GM19467 (cell line): Measurements from ENCODE around the gene C2orf72.
"Not testable (repeated sequence)": the region's sequence is repeated elsewhere in the genome, so short reads cannot be mapped to it uniquely, and the experiment has no call there.

Experiments used
- ATAC-seq: cut with Tn5 transposase; IDR thresholded peaks from one replicate; pipeline ENCODE4 v1.9.1; 2021; ENCODE audit warnings: mild to moderate bottlenecking, moderate library complexity; ENCODE audit not compliant: unreplicated experiment

C2orf72 gene

GRCh38 chr2:231037202-231037730 is at the start of gene C2orf72:
C2orf72 (plus strand) TSS chr2:231037523; CDS start chr2:231037566, 43 bp downstream.
- ATAC-seq = no peak

GRCh38 chr2:230989731-230990130 is 47.6 kb upstream of the C2orf72 start:
- no peak for ATAC-seq

- no peak for ATAC-seq
Observed at GRCh38 chr2:230990131-230990898, 47.0 kb upstream of the C2orf72 start.

- ATAC-seq = no peak
Observed at GRCh38 chr2:230990899-230991150, 46.5 kb upstream of the C2orf72 start.

GRCh38 chr2:230991598-230991997 is 45.7 kb upstream of the C2orf72 start:
- ATAC-seq = no peak

- ATAC-seq = no peak
Observed at GRCh38 chr2:230995821-230996220, 41.5 kb upstream of the C2orf72 start, which contains the start of gene SPATA3. SPATA3 (plus strand) TSS chr2:230996121; CDS start chr2:230996234, 113 bp downstream.

- ATAC-seq = no peak
Observed at GRCh38 chr2:230996661-230997060, 40.7 kb upstream of the C2orf72 start.

- ATAC-seq = no peak
Observed at GRCh38 chr2:230998882-230999281, 38.4 kb upstream of the C2orf72 start.

GRCh38 chr2:230999477-230999876 is 37.8 kb upstream of the C2orf72 start:
- no peak for ATAC-seq

GRCh38 chr2:231000211-231000904 is 37.0 kb upstream of the C2orf72 start:
- no peak for ATAC-seq

GRCh38 chr2:231001036-231001435 is 36.3 kb upstream of the C2orf72 start:
- ATAC-seq = no peak

GRCh38 chr2:231001921-231002320 is 35.4 kb upstream of the C2orf72 start:
- no peak for ATAC-seq

- ATAC-seq = no peak
Observed at GRCh38 chr2:231002641-231003040, 34.7 kb upstream of the C2orf72 start.

- no peak for ATAC-seq
Observed at GRCh38 chr2:231003186-231003585, 34.1 kb upstream of the C2orf72 start.

- ATAC-seq = not testable (repeated sequence)
Observed at GRCh38 chr2:231004930-231005329, 32.4 kb upstream of the C2orf72 start.

- ATAC-seq = no peak
Observed at GRCh38 chr2:231007286-231008098, 29.8 kb upstream of the C2orf72 start.

GRCh38 chr2:231008131-231008530 is 29.2 kb upstream of the C2orf72 start:
- no peak for ATAC-seq

GRCh38 chr2:231009236-231009919 is 27.9 kb upstream of the C2orf72 start:
- ATAC-seq = no peak

GRCh38 chr2:231010201-231010730 is 27.1 kb upstream of the C2orf72 start:
- no peak for ATAC-seq

GRCh38 chr2:231011526-231011925 is 25.8 kb upstream of the C2orf72 start:
- ATAC-seq = no peak

- ATAC-seq = no peak
Observed at GRCh38 chr2:231012463-231012862, 24.9 kb upstream of the C2orf72 start.
